A673 (cell line): ENCODE data around the gene GDF10.

Experiments used
- CTCF ChIP-seq: fragments of 300-800, 200-600 bp; sonication (generic); conservative IDR thresholded peaks from 2 replicates; pipeline ENCODE4 v1.5.1; 2017; ENCODE audit warnings: low read depth, mild to moderate bottlenecking, antibody characterized with exemption, low read length, moderate library complexity, mixed read lengths
- EZH2 ChIP-seq: fragments of 200-600 bp; sonication (generic); IDR thresholded peaks from 2 replicates; pipeline ENCODE4 v1.6.1; 2017; ENCODE audit warnings: borderline replicate concordance, low read depth, mild to moderate bottlenecking, mixed read lengths, antibody characterized with exemption, low read length; ENCODE audit not compliant: poor library complexity, severe bottlenecking

- TF ChIP-seq CTCF (no peak), EZH2 (no peak)
These were observed 56.7 kb downstream of the GDF10 start for GRCh38 chr10:47356708-47357107.
